GM18870 (cell line): ENCODE results near the gene CREB3L4.

ENCODE experiments used
- ATAC-seq: cut with Tn5 transposase; IDR thresholded peaks from one replicate; pipeline ENCODE4 v1.9.1; 2021; ENCODE audit warnings: moderate library complexity; ENCODE audit not compliant: unreplicated experiment

CREB3L4 gene

GRCh38 chr1:153936011-153936802 is 31.5 kb upstream of the CREB3L4 start:
- ATAC-seq = no peak

DNA sequence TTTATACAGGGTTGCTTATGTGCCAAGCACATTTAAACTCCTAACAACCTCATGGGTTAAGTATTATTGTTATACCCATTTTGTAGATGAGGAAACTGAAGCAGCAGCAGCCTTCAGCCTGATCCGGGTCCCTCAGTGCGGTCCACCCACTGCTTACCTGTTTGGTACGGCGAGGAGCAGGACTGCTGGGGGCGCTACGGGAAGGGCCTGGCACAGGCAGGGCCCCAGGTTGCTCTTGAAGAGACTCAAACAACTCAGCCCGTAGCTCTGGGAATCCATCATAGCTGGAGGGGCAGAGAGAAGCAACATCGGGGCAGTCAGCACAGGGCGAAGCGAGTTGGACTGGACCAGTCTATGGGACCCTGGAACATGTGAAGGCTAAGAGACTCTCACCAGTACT is 30.4 kb upstream of the CREB3L4 start:
- no peak for ATAC-seq

GRCh38 chr1:153938996-153939395 is 28.7 kb upstream of the CREB3L4 start:
- ATAC-seq = no peak

- no peak for ATAC-seq
Measured at GRCh38 chr1:153939476-153939875, 28.2 kb upstream of the CREB3L4 start.

- no peak for ATAC-seq
Measured at GRCh38 chr1:153940756-153941155, 26.9 kb upstream of the CREB3L4 start.

DNA sequence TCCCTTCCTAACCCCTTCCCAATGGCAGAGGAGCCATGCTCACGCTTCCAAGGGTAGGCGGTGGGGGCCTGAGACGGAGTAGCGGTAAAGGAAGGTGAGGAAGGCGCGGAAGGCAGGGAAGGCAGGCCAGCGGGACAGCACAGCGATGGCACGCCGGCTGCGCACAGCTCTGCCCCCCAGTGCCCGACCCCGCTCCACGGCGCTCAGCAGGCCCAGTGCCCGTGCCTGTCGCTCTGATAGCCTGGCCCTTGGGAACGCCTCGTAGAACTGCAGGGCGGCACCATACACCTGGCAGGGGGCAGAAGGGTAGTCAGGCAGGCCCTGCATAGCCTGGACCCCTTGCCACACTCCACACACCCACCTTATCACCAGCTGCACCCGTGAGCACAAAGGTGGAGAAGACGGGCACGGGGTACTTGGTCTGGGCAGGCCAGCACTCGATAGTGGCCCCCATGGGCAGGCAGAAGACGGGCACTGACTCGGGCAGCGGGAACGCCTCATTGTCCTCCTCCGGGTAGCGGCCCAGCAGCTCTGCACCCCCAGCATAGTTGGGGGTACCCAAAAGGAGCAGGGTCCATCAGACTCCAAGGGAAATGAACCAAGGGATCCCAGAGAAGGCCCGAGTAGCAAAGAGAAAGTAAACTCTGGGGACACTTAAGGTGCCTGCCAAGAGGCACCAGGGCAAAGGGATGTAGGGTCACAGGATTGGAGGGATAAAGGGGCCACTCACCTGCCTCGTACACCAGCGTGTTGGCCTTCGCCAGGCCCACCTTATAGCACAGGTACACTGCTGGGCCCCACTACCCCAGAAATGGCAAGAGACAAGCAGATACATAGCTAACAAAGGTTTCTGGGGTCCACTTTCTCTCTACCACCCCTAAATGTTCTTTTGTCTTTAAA is 25.6 kb upstream of the CREB3L4 start:
- ATAC-seq = no peak

DNA sequence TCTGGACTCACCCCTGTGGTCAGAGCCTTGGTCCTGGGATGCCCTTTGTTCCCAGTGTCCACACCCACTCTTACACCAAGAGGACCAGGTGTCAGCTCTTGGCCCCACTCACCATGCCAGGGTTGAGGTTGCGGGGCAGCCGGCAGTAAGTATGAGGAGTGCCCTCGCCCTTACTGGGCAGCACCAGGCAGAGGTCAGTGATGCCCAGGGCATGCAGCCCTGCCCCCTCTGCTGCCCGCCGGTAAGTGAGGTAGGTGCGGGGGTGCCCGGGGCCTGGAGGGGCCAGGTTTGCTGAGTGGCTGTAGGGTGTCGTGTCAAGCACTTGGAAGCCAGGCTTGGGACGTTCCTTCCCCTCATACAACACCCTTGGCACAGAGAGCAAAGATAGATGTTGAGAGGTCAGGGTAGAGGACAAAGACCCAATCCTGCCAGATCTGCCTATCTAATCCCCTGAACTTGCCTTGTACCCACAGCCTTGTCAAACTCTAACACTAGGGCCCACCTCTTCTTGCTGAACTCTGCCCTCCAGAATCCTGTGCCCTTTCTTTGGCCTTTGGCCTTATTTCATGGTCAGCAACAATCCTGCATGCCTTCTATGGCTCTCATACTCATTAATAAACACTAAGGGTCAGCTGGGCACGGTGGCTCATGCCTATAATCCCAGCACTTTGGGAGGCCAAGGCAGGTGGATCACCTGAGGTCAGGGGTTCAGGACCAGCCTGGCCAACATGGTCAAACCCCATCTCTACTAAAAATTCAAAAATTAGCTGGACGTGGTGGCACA is 24.7 kb upstream of the CREB3L4 start:
- no peak for ATAC-seq

- ATAC-seq = no peak
Measured at GRCh38 chr1:153944005-153944826, 23.5 kb upstream of the CREB3L4 start.

- ATAC-seq = no peak
Measured at GRCh38 chr1:153944827-153945117, 22.9 kb upstream of the CREB3L4 start.

DNA sequence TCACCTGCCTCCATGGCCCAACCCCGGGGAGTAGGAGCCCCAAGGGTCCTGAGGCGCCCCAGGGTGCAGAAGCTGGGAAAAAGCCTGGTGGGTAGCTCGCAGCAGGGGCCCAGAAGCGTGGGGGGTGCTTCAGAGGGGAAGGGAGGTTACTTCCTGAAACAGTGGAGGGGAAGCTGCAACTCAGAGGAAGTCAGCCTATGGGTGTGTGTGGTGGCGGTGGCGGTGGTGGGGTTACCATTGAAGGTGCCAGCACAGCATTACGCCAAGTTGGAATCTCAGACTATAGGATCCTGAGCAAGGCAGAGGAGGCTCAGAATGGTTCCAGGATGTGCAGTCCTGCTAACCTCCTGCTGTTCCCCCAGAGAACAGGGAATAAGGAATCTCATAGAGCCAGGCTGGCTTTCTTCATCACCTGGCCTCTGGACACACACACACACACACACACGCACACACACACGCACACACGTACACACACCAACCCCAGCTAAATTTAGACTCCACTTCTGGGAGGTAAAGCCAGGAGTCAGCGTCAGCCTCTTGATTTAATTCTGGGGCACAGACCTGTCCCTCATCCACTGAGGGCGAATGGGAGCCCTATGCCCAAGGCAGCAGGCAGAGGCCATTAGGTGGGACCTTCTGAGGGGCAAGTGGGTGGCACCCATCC is 22.4 kb upstream of the CREB3L4 start:
- ATAC-seq = no peak

DNA sequence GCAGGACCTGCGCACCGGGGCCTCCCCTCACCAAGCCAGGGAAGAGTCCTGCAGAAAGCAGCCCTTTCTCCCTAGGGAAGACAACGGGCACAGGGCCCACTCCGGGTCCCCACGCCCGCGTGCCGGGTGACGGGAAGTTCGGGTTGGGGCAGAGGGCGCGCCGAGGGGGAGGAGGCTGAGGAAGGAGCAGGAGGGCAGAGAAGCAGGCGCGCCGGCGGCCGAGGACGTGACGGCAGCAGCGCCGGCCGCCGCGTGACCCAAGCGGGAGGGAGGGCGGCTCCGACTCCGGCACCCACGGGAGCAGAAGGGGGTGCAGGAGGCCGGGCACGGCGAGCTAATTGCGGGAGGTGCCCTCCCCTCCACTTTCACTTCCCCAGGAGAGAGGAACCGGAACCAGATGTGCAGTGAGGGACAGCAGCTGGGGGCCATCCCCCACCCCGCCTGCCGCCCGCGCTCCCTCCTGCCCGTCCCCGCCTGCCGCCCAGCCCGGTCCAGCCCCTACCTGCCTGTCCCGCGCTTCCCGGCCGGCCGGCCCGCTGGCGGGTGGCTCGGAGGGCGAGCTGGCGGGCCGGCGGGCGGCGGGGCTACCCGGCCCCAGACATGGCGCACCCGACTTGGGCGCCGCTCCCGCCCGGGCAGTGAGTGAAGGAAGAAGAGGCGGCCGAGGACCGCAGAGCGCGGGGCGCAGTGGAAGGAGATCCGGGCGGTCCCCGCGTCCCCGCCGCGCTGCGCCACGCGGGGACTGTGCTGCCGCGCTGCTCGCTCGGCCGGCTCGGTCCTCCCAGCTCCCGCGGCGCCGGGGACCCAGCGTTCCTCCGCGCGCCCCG is 21.7 kb upstream of the CREB3L4 start:
- peak; percentile 68 for ATAC-seq

- ATAC-seq = peak; percentile 33
Measured at GRCh38 chr1:153946622-153947241, 21.0 kb upstream of the CREB3L4 start, which contains the start of gene DENND4B. Gene DENND4B (minus strand): TSS chr1:153946718. CDS start chr1:153944374, 2,344 bp downstream.

DNA sequence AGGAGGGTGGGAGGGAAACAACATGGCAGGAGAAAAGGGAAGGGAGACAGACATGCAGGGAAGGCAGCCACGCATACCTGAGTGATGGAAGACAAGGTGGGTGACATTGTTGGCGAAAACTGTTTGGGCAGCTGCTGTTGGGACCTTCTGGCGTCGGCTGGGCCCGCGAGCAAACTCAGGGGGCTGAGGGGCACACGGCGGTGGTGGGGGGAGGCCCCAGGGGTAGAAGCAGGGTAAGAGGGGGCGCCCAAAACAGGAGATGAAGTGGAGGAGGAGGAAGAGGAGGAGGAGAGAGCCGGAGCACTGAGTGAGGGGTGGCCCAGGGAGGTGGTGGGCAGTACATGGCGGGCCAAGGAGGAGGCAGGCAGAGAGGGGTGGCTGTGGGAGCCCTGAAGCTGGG is 16.5 kb upstream of the CREB3L4 start:
- no peak for ATAC-seq

GRCh38 chr1:153951801-153952200 is 15.9 kb upstream of the CREB3L4 start:
- no peak for ATAC-seq

- no peak for ATAC-seq
Measured at GRCh38 chr1:153953859-153954365, 13.8 kb upstream of the CREB3L4 start.

DNA sequence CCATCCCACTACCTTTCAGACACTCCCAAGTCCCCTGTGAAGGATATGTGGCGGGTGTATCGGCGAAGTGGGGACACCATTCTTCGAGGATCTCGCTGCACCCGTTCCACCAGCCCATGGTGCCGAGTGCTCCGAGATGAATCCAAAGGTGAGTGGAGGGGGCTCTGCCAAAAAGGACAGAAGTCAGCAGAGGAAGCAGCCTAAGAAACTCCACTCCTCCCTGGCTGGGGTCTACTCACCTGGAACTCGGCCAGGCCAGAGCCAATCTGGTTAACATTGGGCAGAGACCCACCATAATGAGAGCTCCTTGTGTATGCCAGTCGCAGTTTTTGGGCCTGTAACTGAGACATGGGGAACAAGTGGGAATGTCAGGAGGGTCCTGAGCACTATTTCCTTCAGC is 12.9 kb upstream of the CREB3L4 start:
- ATAC-seq = no peak

GRCh38 chr1:153956997-153957715 is 10.5 kb upstream of the CREB3L4 start:
- ATAC-seq = no peak

- no peak for ATAC-seq
Measured at GRCh38 chr1:153957744-153958110, 10.0 kb upstream of the CREB3L4 start.
